Bladder microvascular endothelial cell (primary cell): ENCODE measurements around the gene PPARD. TPM values are rescaled to one million over a fixed set of nuclear protein-coding genes. Genes with fewer than 3 reads are reported as not detected.

Experiments
- total RNA-seq: library from RNA; depleted of rRNA; stranded (reverse); fragments of >200 nt; gene quantifications from 2 replicates; pipeline ENCODE4 v1.2.3, GENCODE V29; 2014

PPARD gene
- 3.6 and 17.9 TPM in 2 replicates for total RNA-seq

GRCh38 chr6:35342258-35343091, at the start of gene PPARD:
Gene PPARD, plus strand, starts transcription at chr6:35342558. Its CDS starts 68,530 bp downstream, at chr6:35411088.

DNA sequence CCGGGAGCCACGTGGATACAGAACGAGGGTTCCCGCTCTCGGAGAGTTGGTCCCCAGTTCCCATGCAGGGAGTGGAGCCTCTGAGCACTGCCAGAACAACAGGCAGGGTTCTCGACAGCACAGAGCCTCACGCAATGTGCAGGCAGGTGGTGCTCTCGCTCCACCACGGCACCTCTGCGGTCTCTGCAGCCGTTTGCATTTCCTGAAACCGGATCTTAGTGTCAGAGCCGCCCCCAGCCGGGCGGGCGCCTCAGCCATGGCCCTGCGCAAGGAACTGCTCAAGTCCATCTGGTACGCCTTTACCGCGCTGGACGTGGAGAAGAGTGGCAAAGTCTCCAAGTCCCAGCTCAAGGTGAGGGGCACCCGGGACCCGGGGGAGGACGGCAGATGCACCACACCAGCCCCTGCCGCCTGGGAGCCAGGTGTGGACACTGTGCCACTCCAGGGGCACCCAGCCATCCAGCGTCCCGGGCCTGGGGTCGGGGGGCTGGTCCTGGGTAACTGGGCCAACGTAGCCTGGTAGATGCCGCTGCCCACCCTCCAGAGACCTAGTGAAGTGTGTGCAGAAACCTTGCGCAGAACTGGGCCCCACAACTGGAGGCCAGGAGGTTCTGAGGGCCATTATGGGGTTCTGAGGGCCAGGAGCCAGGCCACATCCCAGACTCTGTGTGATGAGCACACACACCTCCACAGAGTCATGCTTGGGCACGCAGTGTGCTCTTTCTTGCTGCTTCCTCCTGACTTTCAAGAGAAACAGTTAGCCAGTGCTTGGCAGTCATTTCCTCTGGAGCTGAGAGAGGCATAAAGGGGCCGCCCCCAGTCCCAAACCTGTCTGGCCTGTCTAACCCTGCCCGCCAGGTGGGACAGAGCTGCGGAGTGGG, 44.5 kb upstream of the PPARD start, which contains the start of gene DEF6:
Gene DEF6 (plus strand): TSS at position 218 of the 881 bp plus-strand sequence. CDS start 39 bp downstream, at position 257.

DNA sequence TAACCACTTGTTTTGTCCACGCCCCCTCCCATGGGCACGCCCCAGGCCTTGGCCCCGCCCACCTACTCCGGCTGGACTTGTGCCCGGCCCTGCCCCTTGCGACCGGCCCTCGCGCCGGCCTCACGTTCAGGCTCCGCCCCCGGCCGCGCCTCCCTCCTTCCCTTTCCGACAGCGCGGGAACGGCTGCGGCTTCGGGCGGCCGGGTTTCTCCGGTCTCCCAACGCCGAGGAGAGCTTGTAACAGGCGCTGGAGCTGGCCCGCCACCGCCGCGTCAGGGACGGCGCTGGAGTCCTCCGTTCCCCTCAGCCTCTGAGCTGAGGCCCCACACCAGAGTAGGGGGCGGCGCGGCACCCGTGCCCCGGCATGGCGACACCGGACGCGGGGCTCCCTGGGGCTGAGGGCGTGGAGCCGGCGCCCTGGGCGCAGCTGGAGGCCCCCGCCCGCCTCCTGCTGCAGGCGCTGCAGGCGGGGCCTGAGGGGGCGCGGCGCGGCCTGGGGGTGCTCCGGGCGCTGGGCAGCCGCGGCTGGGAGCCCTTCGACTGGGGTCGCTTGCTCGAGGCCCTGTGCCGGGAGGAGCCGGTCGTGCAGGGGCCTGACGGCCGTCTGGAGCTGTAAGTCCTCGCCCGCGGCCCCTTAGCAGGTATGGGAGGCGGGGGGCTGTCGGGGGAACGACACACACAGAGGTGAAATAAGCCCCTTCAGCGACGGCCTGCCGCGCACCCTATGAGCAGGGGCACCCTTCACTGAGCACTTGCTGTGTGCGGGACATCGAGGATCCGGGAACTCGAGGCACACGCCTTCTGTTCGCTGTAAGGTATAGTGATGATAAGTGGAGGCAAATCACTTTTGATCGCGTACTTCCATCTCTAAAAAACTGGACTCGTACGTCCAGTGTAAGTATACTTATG, 110.1 kb downstream of the PPARD start, which contains the start of gene FANCE:
Gene FANCE (plus strand): TSS at position 156 of the 908 bp plus-strand sequence. CDS start 208 bp downstream, at position 364.

GRCh38 chr6:35468181-35468979, 126.0 kb downstream of the PPARD start, which contains the start of gene RPL10A:
Gene RPL10A, plus strand, starts transcription at chr6:35468401. Its CDS starts 34 bp downstream, at chr6:35468435.

Other genes with a start within 250 kb of the PPARD start
- not detected in 2 replicates for gene TCP11, start 201.2 kb upstream of the PPARD start, total RNA-seq
- gene SCUBE3, start 128.6 kb upstream of the PPARD start, total RNA-seq, result 0.65 and 3.0 TPM in 2 replicates
- 17.3 and 31.0 TPM in 2 replicates for gene ZNF76, start 82.8 kb upstream of the PPARD start, total RNA-seq
- 0.32 and 1.4 TPM in 2 replicates for gene DEF6, start 44.7 kb upstream of the PPARD start, total RNA-seq
- gene FANCE, start 109.8 kb downstream of the PPARD start, total RNA-seq, result 10.3 and 11.3 TPM in 2 replicates
- gene RPL10A, start 125.8 kb downstream of the PPARD start, total RNA-seq, result 1,377 and 1,878 TPM in 2 replicates
- under 0.01 and 0.31 TPM in 2 replicates for gene TEAD3, start 154.5 kb downstream of the PPARD start, total RNA-seq
- not detected in 2 replicates for gene TULP1, start 170.3 kb downstream of the PPARD start, total RNA-seq